HL-60/S4 treated with retinoic acid at 250 ng/mL for 4 days and 3 days (cell line): ENCODE measurements around the gene MAS1L.

Experiments
- in situ Hi-C: fragments of 300-500 bp; cut with MboI; formaldehyde crosslinking; loops from 2 replicates; pipeline ENCODE4 v1.7.0; 2022; ENCODE audit warnings: low sequenced_read_pairs

Gene MAS1L, protein sequence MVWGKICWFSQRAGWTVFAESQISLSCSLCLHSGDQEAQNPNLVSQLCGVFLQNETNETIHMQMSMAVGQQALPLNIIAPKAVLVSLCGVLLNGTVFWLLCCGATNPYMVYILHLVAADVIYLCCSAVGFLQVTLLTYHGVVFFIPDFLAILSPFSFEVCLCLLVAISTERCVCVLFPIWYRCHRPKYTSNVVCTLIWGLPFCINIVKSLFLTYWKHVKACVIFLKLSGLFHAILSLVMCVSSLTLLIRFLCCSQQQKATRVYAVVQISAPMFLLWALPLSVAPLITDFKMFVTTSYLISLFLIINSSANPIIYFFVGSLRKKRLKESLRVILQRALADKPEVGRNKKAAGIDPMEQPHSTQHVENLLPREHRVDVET

DNA sequence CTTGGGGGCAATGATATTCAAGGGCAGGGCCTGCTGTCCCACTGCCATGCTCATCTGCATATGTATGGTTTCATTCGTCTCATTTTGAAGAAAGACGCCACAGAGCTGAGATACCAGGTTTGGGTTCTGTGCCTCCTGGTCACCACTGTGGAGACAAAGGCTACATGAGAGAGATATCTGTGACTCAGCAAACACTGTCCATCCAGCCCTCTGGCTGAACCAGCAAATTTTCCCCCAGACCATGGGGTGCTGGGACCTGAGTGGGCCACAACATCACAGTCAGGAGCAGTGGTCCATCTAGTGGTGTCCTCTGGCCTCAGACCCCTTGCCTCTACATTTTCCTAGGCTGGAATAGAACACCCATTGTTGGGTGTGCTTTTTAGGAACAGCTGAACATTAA is at the start of gene MAS1L:
Gene MAS1L, minus strand, starts transcription at position 297 of the 400 bp plus-strand sequence. Its CDS starts 54 bp downstream, at position 243.
- in situ Hi-C loops, result no loop called here

DNA sequence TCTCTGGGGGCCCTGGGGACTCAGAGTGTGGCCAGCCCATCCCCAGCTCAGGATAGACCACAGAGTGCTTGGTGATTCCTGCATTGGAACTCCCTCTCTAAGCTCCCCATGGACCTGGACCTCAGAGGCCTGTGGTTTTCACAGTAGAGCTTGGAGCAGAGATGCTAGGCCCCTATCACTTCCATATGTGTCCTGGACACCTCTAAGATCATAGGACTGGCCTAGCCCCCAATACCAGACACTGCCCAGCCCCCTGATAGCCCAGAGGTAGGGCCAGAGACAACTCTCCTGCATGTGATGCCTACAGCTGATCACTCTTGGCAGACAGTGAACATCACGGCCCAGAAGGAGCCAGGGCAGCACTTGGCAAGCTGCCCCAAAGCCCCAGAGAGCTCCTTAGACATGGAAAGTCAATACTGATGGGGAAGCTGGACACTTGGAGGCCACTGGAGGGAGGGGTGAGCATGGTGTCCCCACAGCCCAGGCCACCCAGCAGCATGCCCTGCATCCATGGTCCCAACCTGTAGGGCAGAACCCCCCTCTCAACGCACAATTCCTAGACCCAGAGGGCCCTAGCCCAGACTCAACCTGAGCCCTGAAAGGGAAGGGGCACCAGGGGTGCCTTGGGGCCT is 44.7 kb upstream of the MAS1L start:
- in situ Hi-C loops, result no loop called here

DNA sequence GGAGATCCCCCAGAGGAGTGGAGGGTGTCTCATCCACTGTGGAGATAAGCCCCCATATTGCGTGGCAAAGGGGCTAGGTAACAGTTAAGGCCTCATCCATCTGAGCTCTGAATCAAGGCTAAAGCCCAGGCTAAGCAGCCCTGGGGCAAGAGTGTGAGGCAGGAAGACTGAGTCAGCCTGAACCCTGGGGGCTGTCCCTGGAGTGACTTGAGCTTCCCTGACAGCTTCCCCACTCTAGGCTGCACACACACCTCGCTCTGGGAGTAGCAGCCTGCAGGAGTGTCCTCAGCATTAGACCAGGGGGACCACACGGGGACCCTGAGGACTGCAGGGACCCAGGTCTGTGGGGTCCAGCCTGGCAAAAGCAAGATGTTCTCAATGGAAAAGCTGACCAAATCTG is 43.9 kb upstream of the MAS1L start:
- in situ Hi-C loops, result no loop called here

DNA sequence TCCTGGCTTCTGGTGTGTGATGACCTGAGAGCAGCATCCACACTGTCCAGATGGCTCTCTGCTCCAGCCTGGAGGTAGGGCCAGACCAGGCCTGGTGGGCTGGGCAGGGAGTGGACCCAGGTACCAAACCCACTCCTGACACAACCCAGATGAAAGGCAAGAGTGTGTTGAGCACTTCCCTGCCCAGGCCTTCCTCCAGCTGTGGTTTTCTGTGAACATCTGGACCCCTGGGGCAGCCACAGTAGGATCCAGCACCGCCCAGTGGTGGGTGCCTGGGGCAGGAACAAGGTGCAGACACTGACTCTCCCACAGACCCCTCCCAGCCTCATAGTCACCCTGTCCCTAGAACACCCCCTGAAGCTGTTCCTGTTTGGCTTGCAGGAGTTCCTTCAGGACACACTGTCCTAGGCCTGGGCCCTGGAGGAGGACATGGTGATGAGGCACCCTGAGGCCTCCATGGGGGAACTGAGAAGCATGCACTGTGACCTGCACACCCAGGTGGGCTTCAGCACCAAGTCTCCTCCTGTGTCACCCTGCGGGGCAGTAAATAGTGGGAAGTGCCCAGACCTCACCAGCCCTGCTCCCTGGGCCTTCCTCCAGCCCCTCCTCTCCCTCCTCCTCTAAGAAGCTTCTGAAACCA is 43.0 kb upstream of the MAS1L start:
- in situ Hi-C loops, result no loop called here

DNA sequence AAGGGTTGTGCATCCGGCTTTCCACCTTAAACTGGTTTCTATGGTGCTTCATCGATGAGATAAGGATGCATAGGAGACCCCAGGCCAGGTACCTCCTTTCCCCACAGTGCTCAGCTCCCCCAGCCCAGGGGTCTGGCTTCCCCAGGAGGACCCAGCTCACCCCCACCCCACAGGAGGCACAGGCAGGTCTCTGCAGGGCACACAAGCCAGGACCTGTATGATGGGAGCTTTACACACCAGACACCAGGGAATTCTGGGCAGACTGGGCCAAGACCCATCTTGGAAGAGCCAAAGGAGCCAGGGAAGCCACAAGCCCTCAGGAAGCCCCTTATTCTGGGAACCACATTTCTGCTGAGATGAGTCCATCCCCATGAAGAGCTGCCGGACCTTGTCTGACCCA is 42.2 kb upstream of the MAS1L start:
- in situ Hi-C loops, result no loop called here

DNA sequence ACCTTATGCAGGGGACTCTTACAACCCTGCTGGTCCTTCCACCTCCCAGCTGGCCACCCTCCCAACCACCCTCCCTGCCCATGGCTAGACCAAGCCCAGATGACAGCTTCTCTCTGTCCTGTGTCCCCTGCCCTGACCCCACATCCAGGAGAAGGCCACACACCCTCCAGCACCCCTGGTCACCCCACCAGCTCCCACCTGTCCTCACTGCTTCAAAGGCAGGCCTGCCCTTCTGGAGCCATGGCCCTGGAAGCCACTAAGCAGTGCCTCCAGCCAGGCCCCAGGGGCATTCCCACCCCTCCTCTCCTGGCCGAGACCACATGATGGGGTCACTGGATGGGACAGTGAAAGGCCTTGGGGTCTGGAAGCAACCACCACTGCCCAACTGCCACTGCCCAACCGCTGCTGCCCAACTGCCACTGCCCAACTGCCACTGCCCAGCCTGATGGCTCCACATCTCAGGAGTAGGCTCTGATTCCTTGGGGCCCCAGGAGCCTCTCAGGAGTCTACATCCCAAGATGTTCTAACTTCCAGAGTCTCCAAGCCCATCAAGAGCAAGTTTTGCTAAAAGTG is 41.3 kb upstream of the MAS1L start:
- in situ Hi-C loops, result no loop called here

DNA sequence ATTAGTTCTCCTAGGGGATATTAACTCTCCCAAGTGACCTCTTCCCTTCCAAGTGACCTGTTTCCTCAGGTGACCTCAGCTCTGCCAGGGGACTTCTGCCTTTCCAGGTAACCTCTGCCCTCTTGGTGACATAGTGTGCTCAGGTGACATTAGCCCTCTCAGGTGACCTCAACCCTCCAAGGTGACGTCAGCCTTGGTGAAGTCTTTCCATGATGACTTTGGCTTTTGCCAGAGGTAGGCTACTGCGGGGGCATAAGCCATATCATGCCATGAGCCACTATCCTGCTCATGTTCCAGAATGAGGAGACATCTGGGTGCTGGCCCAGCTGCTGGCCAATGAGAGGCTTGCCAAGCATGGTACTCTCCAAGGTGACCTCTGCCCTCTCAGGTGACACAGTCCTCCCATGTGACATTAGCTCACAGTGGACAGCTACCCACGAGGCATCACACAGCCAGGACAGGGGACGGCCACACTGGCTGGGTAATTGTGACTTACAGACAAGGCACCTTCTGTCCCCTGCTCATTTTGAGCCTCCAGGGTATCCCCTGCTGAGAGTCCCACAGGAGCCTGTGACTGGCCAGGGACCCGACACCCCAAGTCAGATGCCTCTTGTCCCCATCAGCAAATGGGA is 40.7 kb upstream of the MAS1L start:
- in situ Hi-C loops, result no loop called here

DNA sequence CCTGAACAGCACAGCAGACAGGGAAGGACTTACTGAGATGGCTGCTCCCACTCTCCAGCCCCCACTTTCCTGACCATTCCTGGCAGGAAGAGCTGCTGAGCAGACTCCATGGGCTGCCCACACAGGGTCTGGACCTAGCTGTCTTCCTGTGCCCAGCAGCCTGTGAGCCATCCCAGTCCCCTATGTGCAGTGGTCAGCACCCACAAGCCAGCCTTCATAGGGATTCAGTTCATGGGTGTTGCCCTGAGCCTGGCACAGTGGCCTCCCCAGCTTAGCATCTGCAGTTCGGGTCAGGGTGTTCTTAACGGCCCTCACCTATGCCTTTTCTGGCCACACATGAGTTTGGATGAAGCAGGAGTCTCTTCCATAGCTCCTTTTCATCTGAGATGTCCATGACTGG is 39.8 kb upstream of the MAS1L start:
- in situ Hi-C loops, result no loop called here

DNA sequence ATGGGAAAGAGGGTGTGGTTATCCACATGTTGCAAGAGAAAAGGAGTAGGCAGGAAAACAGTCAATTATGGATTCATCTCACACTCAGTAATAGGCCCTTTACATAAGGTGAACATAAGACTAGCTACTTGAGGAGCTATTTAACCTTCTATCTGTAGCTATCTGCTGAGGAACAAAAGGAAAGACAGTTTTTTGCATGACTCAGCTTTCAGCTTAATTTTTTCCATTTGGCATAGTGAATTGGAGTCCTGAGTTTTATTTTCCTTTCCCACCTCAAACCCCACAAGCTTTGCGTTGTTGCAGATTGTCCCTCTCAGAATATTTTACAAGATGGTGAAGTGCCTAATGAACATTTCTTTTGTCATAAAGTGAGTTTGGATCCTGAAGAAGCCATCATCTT is 39.4 kb upstream of the MAS1L start:
- in situ Hi-C loops, result no loop called here

DNA sequence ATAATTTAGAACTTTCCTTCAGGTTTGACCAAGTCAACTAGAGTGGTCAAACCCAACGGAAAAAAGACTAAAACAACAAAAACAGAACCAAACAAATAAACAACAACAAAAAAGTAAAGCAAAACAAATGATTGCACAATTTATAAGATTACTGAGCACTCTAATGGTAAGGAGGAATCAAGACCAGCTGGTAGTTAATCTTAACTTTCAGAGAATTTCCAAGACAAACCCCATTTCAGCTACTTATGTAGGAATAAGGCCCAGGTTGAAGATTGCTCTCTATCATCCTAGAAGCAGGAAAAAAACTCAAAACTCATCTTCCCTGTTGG is 37.5 kb upstream of the MAS1L start:
- in situ Hi-C loops, result no loop called here

DNA sequence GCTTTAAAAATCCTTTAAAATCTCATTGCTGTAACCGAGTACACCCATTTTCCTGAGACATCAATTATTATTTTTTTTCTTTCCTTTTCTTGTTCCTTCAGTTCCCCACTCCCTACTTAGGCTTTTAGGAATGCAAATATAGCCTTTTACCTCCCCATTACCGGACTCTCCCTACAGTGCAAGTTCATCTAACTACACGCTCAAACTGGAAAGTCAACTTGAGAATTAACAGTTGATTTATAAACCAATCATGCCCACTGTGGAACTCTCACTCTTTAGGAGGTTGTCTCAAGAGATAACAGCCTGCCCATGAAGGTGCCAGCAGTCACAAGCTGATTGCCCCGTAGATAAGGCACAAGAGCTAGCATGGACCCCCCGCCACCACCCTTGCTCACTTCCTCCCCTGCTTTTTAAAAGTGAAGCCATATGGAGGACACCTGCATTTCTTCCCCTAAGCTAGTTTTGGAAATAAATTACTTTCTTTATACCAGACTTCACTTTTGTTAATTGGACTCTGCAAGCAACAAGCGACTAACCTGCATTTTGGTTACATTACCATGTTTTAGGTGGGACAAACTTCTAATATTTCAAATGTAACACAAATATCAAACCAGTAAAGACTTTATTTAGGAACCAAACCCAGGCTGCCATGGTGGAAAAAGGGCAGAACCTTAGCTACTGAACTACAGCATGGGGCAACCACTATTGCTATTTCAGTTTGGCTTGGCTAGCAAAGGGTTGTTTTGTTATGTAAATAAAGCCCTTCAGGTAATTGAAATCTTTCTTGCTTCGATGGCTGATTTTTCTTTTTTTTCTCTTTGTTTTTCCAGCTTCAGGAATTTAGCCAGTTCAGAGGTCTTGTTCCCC is 36.9 kb upstream of the MAS1L start:
- in situ Hi-C loops, result no loop called here

DNA sequence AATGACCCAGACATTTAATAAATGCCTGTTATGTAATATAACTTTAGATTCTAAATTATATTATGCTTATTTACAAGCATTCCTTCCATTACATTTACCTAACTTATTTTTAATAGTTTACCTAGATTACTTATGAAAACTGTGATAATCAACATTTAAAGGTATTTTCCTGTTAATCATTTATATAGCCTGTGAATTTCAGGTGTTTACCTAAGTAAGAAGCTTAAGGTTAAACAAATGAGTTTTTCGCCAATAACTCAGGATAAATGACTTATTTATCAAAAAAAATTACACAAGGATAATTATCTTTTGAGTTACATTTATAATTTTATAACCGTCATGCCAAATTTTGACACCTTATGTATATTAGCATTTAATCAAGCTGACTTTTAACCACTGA is 36.3 kb upstream of the MAS1L start:
- in situ Hi-C loops, result no loop called here

DNA sequence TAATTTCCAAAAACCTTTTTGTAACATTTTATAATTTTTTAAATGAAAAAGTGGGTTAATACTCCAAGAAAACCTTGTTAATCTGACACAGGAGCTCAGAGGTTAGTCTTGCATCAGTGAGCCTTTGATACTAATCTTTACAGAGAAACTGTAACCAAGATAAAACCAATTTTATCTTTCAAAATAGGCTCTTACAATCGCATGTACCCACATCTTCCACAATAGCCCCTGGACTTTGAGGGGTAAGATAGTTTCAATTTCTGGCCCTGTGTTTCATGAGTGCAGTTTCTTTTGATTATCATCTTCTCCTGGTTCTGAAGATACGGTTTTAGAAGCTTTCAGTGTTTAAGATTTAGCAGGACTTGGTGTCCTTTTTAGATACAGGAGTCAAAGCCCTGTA is 34.5 kb upstream of the MAS1L start:
- in situ Hi-C loops, result no loop called here

DNA sequence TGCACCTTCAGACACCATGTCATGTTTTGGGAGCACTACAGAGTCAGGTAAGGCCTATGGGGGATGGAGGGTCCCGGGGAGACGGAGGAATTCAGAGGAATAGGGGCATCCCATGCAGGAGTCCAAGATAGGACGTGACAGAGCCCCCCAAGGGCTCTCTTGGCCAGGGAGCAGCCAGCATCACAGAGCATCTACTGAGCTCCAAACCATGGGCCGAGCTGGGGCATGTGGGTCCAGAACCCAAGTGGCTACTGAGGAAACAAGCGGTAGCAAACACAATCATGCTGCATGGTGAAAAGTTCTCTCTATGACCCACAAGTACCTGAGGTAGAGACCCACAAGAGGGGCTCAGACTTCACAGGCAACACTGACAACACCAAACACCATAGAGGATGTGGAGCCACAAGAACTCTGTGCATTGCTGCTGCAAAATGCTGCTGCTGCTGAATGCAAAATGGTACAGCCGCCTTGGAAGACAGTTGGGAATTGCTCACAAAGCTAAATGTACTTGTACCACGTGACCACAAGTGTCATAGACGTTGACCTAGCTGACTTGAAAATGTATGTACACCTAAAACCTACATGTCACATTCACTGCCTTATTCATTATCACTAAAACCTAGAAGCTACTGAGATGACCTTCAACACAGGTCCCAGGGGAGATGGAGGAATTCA is 33.4 kb upstream of the MAS1L start:
- in situ Hi-C loops, result no loop called here

DNA sequence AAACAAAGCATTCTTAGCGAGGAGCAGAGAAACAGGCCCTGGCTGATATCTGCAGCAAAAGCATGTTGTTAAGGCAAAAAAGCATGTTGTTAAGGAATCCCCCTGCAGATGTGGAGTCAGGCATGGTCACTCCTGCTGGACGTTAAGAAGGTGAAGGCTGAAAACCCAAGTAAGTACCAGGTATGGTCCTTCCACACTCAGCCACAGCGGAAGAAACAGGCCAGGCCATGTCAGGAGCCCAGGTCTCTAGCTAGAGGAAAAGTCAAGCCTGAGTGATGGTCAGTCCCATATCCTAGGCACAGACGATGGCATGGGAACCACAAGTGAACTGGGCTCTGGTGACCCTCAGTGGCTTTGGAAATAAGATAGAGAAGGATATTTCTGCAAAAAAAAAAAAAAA is 32.5 kb upstream of the MAS1L start:
- in situ Hi-C loops, result no loop called here

DNA sequence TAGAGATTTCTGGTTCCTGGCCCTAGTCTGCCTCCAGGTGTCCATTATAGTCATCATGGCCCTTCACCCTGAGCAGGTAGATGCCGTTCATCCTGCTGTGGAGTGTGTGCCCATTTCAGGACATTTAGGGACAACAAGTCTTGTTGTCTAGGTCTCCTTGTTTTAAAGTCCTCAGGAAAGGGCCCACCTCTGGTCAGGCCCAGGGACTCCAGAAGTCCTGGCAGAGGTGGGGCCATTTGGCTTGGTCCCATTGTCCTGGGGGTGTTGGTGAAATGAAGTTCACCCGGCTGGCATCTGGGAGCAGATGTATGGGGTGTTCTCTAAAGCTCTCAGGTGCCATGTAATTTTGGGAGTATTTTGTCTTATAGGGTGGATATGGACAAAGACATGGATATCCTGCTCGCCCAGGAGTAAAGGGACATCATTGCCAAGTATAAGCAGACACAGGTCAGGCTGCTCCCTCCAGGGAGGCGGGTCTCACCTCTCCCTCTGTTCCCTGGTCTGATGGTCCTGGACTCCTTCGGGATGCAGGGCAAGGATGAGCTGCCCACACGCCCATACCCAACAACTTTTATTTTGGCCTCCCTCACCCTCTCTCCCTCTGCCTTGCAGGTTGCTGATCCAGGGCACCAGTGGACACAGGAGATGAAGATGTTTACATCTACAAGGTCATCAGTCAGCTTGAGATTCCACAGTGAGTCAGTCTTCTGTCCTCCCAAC is 31.7 kb upstream of the MAS1L start:
- in situ Hi-C loops, result no loop called here

DNA sequence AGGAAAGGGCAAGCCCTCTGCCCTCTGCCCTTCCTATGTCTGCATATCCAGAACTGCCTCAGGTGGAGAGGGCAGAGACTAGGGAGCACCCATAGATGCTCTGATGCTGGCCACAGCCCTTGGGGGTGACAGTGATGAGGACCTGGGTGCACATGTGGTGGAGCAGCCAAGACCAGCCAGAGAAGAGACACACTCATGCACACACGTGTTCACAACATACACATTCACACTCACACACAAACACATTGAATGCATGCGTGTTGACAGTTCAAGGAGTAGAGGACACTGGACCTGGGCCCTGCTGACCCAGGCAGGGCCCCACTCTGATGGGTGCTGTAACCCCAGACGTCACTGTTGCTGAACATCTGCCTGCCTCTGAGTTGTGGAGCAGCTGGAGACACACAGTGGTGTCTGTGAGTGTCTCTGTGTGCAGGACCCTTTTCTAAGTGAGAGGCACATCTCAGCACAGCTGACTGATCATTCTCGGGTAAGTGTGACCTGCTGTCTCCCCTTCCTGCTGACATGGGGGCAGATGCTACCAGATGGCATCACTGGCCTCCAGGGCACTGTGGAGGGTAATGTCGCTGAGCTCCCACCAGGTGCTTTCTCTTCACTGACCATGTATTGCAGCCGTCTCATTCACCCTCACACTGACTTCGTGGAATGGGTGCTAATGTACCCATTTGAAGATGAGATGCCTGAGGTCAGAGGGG is 30.1 kb upstream of the MAS1L start:
- in situ Hi-C loops, result no loop called here

DNA sequence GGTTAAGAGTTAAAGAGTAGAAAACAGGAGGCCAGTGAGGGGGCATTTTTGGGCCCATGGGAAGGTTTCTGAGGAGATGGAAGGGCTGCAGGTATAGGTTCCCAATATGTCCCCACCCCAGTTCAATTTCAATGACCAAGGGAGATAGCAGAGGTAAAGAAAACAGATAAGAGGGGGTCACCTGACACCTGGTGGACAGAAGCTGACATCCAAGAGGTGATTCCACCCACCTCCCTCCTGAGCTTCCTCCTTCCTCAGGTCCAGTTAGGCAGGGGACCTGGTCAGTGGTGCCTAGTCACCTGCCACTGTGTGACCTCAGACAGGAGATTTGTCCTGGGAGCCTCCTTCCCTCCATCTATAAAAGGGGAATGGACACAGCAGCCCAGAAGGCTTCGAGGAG is 29.5 kb upstream of the MAS1L start:
- in situ Hi-C loops, result no loop called here

DNA sequence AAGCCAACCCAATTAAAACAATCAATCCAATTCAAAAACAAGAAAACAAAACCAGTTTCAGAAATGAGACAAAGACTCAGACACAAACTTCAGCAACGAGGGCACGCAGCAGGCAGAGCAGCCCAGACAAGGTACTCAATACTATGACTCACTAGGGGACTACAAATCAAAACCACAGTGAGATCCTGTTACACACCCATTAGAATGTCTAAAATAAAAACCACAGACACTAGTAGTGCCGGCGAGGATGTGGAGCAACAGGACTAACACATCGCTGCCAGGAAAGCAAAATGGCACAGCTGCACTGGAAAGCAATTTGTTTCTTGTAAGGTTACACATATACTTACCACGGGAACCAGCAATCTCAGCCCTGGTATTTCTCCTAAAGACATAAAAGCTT is 28.4 kb upstream of the MAS1L start:
- in situ Hi-C loops, result no loop called here
